Vagina (tissue), 2 donors: ENCODE measurements around the gene AHNAK.

Experiments
- CTCF ChIP-seq, 3 experiments: fragments of 450-650 bp in 2 of 3; fragments of 200-600 bp in 1 of 3; sonication (generic) in 1 of 3; IDR thresholded peaks; one replicate each; pipeline ENCODE4 v1.5.1; 2017 to 2019; ENCODE audit warnings: antibody characterized with exemption in 3 of 3, mild to moderate bottlenecking in 2 of 3, moderate library complexity in 2 of 3
- POLR2AphosphoS5 ChIP-seq, 2 donors: sonication (generic); formaldehyde crosslinking; IDR thresholded peaks; one replicate each; pipeline ENCODE4 v1.9.0; 2017; ENCODE audit warnings: antibody characterized with exemption in 2 of 2, mild to moderate bottlenecking in 2 of 2, low read depth in 1 of 2; ENCODE audit not compliant: insufficient read depth in 1 of 2

- TF ChIP-seq CTCF (IDR thresholded peaks at IDR 0.05) (no peak), POLR2AphosphoS5 (IDR thresholded peaks at IDR 0.05; ENCODE audit: insufficient read depth in 1 of 2, low read depth in 1 of 2) (no peak)
Measured at GRCh38 chr11:62462508-62462892, 84.1 kb downstream of the AHNAK start.
